NCI-H524 treated with DMSO at 0.1 percent for 48 hours (cell line): Measurements from ENCODE around the gene RACGAP1.

ENCODE experiments used
- DNase-seq: peaks from one replicate; lab custom pipeline; 2025; lab: John Stamatoyannopoulos, UW

The RACGAP1 gene

GRCh38 chr12:49968471-49968870 is 56.8 kb downstream of the RACGAP1 start:
- no peak for DNase-seq

GRCh38 chr12:49967777-49968250 is 57.5 kb downstream of the RACGAP1 start:
- no peak for DNase-seq

GRCh38 chr12:49967042-49967776 is 58.1 kb downstream of the RACGAP1 start:
- DNase-seq, result peak; percentile 74

- DNase-seq, result no peak
Measured at GRCh38 chr12:49966511-49967041, 58.7 kb downstream of the RACGAP1 start.

- no peak for DNase-seq
Measured at GRCh38 chr12:49965836-49966235, 59.5 kb downstream of the RACGAP1 start.

- no peak for DNase-seq
Measured at GRCh38 chr12:49964849-49965624, 60.3 kb downstream of the RACGAP1 start.

GRCh38 chr12:49963976-49964815 is 61.1 kb downstream of the RACGAP1 start:
- DNase-seq, result no peak

GRCh38 chr12:49962861-49963765 is 62.2 kb downstream of the RACGAP1 start:
- no peak for DNase-seq

- DNase-seq, result no peak
Measured at GRCh38 chr12:49961993-49962764, 63.1 kb downstream of the RACGAP1 start.

- no peak for DNase-seq
Measured at GRCh38 chr12:49961111-49961922, 64.0 kb downstream of the RACGAP1 start, which contains the start of gene AQP5. Gene AQP5, plus strand, starts transcription at chr12:49961872. Its CDS starts 146 bp downstream, at chr12:49962018.

- no peak for DNase-seq
Measured at GRCh38 chr12:49960474-49961110, 64.7 kb downstream of the RACGAP1 start.

GRCh38 chr12:49959685-49960473 is 65.4 kb downstream of the RACGAP1 start:
- no peak for DNase-seq

- no peak for DNase-seq
Measured at GRCh38 chr12:49957570-49957967, 67.7 kb downstream of the RACGAP1 start.

GRCh38 chr12:49956663-49957569 is 68.4 kb downstream of the RACGAP1 start:
- no peak for DNase-seq

- no peak for DNase-seq
Measured at GRCh38 chr12:49955899-49956662, 69.2 kb downstream of the RACGAP1 start.
